Measurements from ENCODE around the gene AEN.

AEN gene

GRCh38 chr15:88651136-88651732 is 30.1 kb downstream of the AEN start:
- DNase-seq = no peak

- DNase-seq = no peak
These were observed 30.8 kb downstream of the AEN start for GRCh38 chr15:88651971-88652370.

DNA sequence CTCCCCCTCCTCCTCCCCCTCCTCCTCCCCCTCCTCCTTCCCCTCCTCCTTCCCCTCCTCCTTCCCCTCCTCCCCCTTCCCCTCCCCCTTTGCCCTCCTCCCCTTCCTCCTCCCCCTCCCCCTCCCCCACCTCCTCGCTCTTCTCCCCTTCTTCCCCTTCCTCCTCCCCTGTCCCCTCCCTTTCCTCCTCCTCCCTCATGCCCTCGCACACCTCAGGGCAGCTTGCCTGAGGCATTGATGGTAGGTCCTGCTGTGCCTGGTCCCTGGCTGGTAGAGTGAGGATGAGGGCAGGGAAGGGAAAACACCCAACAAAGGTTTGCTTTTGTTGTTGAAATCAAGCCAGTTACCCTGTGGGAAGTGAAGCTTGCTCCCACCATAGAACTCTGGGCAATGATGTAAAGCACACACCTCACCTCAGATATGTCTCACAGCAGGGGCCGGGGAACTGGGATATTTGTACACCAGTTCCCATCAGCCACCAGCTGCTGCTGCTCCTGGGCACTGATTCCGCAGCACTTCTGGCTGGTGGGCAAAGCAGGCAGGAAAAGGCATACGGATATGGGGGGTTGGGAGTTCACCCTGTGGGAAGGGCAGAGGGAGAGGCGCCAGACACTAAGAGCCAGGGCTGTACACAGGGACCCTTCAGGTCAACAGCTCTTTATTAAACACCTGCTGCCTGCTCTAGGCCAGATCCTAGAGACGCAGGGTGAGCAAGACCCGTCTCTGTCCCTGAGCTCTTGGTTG is 31.5 kb downstream of the AEN start:
- no peak for DNase-seq

DNA sequence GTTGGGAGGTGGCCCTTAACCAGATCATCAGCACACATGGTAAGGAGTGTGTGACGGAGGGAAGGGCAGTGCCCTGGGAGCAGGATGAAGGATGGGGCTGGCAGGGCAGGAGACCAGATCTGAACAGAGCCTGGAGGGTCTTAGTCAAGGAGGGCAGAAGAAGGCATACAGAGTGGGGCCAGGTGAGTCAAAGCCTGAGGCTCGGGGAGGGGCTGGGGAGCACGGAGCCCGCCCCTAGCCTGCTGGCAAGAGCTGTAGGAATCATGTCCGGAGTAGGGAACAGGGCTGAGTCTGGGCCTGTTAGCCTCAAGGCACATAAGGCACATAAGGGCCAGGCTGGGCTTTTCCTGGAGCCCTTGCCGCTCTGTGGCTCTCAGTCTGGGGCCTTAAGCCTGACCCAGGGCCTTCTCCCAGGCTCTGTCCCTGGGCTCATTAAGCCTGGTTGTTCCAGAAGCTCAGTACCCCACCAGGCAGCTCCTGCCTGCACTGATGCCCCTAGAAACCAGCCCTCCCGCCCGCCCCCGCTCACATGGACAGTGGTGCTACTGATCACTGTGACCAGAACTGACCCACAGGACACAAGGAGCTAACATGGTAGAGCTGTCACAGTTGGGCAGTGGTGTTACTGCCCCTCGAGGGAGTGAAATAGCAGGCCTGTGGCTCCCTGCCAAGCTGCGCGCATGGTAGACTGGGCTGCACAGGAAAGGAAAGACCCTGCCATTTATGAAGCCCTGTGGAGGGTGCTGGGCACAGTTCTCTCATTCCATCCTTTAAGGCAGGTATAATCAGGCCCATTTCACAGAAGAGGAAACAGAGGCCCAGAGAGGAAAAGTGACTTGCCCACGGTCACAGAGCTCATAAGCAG is 32.3 kb downstream of the AEN start:
- no peak for DNase-seq

- DNase-seq = no peak
These were observed 33.4 kb downstream of the AEN start for GRCh38 chr15:88654430-88655102.

GRCh38 chr15:88655103-88655553 is 34.0 kb downstream of the AEN start:
- no peak for DNase-seq

DNA sequence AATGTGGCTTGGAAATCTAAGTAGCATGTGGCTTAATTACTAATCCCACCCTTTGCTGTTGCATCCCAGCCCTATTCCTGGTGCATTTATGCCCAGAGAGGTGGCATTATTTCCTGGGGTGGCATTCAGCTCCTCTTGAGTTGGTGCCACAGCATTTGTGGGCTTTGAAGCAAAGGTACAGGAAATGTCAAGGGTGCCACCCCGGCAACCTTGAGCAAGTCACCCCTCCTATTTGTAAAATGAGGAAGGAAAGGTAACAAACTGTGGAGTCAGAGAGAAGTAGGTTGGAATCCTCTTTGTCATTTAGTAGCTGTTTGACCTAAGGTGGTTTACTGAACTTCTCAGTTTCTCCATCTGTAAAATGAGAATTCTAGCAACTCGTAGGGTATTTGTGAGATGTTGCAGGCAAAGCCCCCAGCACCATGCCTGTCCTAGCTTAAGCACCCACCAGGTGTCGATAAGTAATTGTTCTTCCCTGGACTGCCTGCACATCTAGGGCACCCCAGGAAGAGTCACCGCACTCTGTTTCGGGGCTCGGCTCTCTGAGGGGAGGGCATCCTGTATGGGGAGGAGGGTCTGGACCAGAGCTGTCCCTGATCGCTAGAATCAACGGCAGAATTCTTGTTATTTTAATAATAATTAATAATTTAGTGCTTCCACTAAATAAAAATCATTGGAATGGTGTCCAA is 34.8 kb downstream of the AEN start:
- no peak for DNase-seq

DNA sequence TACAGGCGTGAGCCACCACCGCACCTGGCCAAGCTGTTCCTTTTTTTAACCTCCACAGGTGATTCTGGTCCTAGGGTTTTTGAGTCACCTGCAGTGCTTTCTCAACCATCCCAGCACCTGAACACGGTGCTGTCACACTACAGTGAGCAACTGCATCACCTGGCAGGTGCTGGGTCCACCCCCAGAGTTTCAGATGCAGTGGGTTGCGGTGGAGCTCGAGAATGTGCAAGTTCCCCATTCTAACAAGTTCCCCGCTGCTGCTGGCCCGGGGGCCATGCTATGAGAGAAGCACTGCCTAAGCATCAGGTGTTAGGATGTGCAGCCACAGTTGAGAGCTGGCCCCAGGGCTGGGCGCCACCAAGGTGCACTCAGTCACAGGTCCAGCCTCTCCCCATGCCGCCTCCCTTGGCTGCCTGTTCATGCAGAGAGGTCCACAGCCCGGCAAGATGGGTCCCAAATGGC is 35.7 kb downstream of the AEN start:
- no peak for DNase-seq

DNA sequence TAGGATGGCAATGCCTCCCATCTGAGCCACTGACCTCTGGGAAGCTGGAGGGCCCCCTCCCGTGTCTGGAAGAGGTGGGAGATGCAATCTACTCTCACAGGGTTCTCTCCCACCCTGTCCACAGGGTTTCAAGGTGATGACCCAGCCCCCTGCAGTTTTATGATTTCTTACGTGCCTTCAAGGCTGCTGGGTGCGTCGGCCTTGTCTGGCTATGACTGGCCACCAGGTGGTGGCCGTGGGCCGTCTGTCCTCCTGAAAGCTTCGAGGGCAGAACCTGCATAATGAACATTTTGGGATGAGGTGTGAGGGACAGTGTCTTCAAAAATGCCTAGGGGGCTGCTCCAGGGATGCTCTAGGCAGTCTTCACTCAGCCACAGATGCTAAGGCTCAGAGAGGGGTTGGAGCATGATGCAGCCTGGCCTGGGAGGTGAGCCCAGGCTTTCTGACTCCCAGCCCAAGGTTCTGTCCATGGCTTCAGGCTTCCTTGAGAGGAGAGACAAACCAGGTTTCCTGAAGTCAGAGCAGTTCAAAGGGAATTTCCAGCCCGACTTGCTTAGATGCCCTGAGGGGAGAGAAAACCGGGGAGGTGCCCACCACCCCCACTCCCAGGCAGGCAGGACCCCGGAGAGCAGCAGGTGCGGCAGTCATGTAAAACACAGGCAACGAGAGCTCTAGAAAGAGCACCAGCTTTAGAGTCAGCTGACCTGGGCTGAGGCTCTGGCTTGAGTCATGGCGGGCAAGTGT is 36.4 kb downstream of the AEN start:
- DNase-seq = peak; percentile 26

DNA sequence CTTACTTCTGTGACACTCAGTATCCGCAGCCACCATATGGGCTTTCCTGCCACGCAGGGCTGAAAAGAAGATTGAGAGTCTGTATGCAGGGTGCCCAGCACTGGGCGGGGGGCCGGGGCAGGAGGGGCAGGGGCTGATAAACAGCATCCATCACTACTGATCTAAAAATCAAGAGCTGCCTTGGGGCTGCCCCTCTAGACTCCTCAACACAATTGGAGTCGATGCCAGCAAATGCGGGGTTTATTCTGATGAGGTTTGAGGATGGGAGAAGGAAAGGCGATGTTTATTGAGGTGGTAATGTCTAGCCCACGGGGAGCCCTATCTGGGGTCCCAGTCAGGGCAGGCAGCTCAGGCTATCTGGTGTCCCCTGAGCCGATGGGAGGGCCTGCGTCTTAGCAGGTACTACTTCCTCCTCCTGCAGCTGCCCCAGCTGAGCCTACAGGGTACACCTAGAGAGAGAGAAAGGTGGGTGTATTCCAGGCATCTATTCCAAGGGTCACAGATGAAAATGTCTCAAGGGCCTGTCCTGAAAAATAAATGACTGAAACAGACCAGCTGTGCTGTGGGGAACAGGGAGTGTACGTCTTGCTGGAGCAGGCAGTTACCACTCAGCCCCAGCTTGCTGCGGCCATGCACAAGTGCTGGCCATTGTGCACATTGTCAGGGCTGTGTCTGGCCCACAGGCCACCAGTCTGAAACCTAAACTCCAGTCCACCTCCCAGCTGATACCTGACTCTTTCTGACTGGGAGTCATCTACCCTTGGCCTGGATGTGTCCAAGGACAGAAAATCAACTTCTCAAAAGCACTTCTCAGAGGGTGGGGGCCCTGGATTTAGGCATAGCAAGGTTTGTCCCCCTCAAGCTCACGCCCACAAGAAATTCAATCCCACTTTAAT is 37.2 kb downstream of the AEN start:
- no peak for DNase-seq

DNA sequence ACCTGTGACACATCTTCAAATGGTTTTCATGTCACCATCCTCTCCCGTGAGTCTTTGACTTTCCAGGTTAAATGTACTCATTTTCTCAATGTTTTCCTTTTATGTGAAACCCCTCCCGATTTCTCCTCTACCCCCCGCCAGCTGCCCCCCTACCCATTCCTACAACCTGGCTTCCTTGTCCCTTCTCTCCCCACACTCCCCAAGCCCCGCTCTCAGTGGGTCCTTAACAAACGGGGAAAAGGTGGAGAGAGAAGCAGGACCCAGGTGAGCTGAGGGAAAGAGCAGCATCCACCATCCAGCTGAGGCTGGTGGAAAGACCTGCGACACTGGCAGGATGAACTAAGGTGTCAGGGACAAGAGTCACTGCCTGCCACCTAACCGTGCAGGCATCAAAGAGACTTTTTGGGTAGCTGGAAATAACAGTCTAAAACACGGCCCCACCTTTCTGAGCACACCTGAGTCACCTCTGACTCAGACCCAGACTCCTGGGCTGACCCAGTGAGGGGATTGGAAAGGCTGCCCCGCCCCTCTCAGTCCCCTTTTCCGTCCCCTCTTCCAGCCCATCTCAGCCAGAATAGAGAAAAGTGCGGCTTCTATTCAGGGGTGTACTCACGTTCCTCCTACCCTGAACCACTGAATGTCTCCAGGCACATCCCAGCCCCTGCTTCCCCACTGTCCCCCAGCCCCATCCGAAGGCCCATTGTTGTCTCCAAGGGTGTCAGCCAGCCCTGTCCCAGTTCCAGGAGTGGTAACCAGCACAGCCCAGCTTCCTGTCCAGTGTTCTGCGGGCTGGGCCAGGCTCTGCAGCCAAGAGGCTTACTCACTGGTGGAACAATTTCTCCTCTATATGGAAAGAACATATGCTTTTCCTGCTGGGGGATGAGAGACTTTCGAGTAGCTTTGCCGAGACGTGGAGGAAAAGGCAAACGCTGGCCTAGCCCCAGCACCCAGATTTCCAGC is 38.1 kb downstream of the AEN start:
- DNase-seq = peak; percentile 31

DNA sequence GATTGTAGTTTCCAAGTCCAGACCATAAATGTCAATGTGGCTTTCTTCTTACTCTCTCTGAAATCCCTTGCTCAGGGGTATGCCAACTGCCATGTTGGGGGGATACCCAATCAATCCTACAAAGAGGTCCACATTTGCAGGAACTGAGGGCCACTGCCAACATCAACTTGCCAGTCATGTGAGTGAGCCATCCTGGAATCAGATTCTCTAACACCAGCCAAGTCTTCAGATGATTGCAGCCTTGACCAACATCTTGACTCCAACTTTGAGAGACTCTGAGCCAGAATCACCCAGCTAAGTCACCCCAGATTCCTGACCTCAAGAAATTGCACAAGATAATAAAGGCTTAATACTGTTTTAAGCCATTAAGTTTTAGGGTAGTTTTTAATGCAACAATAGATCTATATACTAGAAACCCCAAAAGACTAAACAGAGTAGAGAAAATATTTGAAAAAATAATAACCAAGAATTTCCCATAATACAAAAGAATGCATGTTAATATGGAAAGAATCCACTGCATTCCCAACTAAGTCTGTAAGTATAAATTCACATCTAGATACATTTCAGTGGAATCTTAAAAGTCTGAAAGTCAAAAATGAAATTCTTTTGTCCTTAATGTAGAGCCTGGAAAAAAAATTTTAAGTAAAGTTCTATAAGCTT is 40.0 kb downstream of the AEN start:
- peak; percentile 26 for DNase-seq

DNA sequence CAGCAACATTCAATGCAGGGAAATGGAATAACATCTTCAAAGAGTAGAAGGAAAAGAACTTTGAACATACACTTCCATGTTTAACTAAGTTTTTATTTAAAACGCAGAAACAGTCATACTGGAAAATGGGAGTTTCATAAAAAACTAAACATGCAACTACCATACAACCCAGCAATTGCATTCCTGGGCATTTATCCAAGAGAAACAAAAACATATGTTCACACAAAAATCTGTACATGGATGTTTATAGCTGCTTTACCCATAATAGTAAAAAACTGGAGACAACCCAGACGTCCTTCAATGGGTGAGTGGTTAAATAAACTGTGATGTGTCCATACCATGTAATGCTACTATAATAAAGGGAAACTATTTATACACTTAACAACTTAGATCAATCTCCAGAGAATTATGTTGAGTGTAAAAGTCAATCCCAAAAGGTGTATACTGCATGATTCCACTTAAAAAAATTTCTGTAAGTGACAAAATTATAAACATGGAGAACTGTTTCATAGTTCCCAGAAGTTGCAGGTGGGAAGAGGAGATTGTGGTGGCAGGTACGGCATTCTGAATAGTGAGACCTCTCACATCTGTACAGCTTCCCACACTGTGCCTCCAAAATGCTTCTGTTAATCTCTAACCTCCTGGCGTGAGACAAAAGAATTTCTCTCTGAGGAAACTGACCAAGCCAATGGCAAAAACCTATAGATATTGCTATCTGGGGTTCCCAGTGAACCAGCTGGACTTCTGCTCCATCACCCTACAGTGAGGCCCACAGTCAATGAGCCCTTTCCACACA is 40.8 kb downstream of the AEN start:
- no peak for DNase-seq

GRCh38 chr15:88663141-88663621 is 42.0 kb downstream of the AEN start:
- DNase-seq = no peak

DNA sequence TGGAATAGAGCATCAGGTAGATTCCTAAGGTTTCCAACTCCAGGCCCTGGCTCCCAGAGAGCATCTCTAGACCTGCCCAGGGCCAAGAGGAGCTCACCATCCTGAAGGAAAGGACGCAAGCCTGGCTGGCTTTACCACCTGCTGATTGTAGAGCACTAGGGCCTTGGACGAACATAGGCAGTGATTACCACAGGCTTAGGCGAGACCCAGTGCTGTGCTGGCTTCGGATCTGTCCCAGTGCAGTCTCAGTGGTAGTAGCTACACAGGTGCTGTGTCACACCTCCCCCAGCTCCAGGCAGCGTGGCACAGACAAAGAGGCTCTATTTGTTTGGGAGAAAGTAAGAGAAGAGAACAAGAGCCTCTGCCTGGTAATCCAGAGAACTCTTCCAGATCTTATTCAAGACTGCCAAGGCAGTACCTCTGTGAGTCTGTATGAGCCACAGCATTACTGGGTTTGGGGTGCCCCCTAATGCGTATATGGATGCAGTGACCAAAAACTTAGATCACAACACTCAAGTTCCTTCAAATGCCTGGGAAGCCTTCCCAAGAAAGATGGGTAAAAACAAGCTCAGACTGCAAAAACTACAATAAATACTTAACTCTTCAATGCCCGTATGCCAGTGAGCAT is 43.1 kb downstream of the AEN start:
- no peak for DNase-seq

DNA sequence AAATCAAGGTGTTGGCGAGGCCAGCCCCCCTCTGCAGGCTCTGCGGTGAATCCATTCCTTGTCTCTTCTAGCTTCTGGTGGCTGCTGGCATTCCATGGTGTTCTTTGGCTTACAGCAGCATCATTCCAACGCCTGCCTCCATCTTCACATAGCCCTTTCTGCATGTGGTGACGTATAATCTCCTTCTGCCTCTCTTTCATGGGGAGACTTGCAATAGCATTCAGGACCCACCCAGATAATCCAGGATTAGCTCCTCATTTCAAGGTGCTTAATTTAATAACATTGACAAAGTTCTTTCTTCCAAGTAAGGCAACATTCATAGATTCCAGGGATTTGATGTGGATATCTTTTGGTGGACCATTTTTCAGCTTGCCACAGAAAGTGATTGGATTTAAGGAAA is 53.5 kb downstream of the AEN start:
- no peak for DNase-seq

- no peak for DNase-seq
These were observed 57.6 kb downstream of the AEN start for GRCh38 chr15:88678755-88679154.

Data from amniotic stem cell (primary cell).